ENCODE data around the gene TAC3.

DNA sequence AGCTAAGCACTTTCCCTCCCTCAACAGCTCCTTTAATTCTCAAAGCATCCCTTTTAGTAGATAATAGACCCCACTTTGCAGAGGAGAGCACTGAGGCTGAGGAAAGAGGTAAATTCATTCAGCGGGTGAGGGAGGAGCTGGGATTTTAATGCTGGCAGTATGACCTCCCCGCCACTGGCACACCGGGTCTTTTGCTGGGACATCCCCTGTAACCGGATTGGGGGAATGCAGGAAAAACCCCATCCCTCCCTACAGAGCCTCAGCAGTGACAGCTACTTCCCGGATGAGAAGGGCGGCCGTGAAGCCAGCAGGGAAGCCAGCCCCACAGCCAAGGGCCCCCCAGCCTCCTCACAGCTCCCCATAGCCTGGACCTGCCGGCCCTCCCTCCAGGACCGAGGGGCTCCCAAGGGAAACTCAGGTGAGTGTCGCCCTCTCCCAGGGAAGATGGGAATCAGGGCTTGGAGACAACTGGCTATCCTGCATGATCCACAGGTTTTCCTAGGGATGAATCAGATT is 22.0 kb downstream of the TAC3 start:
- TF ChIP-seq, protein P1, sequence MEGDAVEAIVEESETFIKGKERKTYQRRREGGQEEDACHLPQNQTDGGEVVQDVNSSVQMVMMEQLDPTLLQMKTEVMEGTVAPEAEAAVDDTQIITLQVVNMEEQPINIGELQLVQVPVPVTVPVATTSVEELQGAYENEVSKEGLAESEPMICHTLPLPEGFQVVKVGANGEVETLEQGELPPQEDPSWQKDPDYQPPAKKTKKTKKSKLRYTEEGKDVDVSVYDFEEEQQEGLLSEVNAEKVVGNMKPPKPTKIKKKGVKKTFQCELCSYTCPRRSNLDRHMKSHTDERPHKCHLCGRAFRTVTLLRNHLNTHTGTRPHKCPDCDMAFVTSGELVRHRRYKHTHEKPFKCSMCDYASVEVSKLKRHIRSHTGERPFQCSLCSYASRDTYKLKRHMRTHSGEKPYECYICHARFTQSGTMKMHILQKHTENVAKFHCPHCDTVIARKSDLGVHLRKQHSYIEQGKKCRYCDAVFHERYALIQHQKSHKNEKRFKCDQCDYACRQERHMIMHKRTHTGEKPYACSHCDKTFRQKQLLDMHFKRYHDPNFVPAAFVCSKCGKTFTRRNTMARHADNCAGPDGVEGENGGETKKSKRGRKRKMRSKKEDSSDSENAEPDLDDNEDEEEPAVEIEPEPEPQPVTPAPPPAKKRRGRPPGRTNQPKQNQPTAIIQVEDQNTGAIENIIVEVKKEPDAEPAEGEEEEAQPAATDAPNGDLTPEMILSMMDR (IDR thresholded peaks at IDR 0.05): no peak
- no peak for TF ChIP-seq POLR2A (IDR thresholded peaks at IDR 0.05)
